HepG2 (cell line): ENCODE measurements around the gene ALKBH2. TPM values are rescaled to one million over a fixed set of nuclear protein-coding genes. Genes with fewer than 3 reads are reported as not detected.

Source experiments
- GFI1 ChIP-seq: sonication (generic); formaldehyde crosslinking; IDR thresholded peaks from 2 replicates; pipeline ENCODE4 v1.5.0; 2020; ENCODE audit warnings: missing genetic modification reagents, mild to moderate bottlenecking, borderline replicate concordance
- JUN ChIP-seq: sonication (generic); formaldehyde crosslinking; IDR thresholded peaks from 2 replicates; pipeline ENCODE4 v1.4.0; 2020; ENCODE audit warnings: mild to moderate bottlenecking, missing genetic modification reagents
- KLF6 ChIP-seq: IDR thresholded peaks from 2 replicates; pipeline ENCODE4 v1.8.0; 2016; ENCODE audit warnings: missing biosample characterization, missing genetic modification reagents
- SIN3A ChIP-seq: IDR thresholded peaks from 2 replicates; pipeline ENCODE4 v1.6.1; 2011; ENCODE audit warnings: low read depth, mild to moderate bottlenecking, control low read depth, low read length, borderline replicate concordance
- SNAPC2 ChIP-seq: sonication (generic); formaldehyde crosslinking; IDR thresholded peaks from 2 replicates; pipeline ENCODE4 v1.8.1; 2022; ENCODE audit warnings: mild to moderate bottlenecking, missing genetic modification reagents
- SP1 ChIP-seq, 2 experiments: fragments of 450-650 bp in 1 of 2; sonication (generic) in 1 of 2; formaldehyde crosslinking in 1 of 2; IDR thresholded peaks; 2 replicates each; pipeline versions ENCODE4 v1.4.0 to v1.6.1; 2016 to 2020; ENCODE audit warnings: missing genetic modification reagents in 1 of 2
- ZNF121 ChIP-seq: sonication (generic); formaldehyde crosslinking; IDR thresholded peaks from 2 replicates; pipeline ENCODE4 v1.5.0; 2020; ENCODE audit warnings: mild to moderate bottlenecking, missing genetic modification reagents
- ZNF501 ChIP-seq: sonication (generic); formaldehyde crosslinking; IDR thresholded peaks from 2 replicates; pipeline ENCODE4 v1.5.1; 2020; ENCODE audit warnings: mild to moderate bottlenecking, moderate library complexity, missing genetic modification reagents
- ZNF772 ChIP-seq: sonication (generic); formaldehyde crosslinking; IDR thresholded peaks from 2 replicates; pipeline ENCODE4 v1.5.0; 2020; ENCODE audit warnings: mild to moderate bottlenecking, missing genetic modification reagents
- polyA plus RNA-seq, 8 experiments: library from polyadenylated mRNA; depleted of rRNA in 3 of 8; stranded (reverse) in 7 of 8; unstranded in 1 of 8; fragments of >200 nt; fragmentation: Illumina TruSeq in 4 of 8; extraction: Trizol in 4 of 8; gene quantifications; 2 replicates each; pipeline versions ENCODE4 v1.2.1 to v1.2.3, GENCODE V29; 2011 to 2016; ENCODE audit warnings: low read depth in 4 of 8, missing spikeins in 1 of 8, mixed read lengths in 1 of 8; ENCODE audit not compliant: insufficient read depth in 1 of 8
- total RNA-seq, 5 experiments: library from RNA; depleted of rRNA; stranded (reverse); fragments of >200 nt; fragmentation: Illumina TruSeq; extraction: Trizol; gene quantifications; 2 replicates each; pipeline ENCODE4 v1.2.3, GENCODE V29; 2016; ENCODE audit warnings: low read depth in 1 of 5
- TF ChIP-seq, protein P1 (sequence below): sonication (generic); formaldehyde crosslinking; IDR thresholded peaks from 2 replicates; pipeline ENCODE4 v1.5.0; 2020; ENCODE audit warnings: mild to moderate bottlenecking, missing genetic modification reagents, borderline replicate concordance
- TF ChIP-seq, protein P2 (sequence below), 2 experiments: sonication (generic) in 1 of 2; formaldehyde crosslinking in 1 of 2; IDR thresholded peaks; 2 replicates each; pipeline versions ENCODE4 v1.4.0 to v1.6.1; 2016 to 2020; ENCODE audit warnings: borderline replicate concordance in 1 of 2, low read depth in 1 of 2, mild to moderate bottlenecking in 1 of 2, missing genetic modification reagents in 1 of 2
- TF ChIP-seq, protein P3 (sequence below): sonication (generic); formaldehyde crosslinking; IDR thresholded peaks from 2 replicates; pipeline ENCODE4 v1.8.1; 2023; ENCODE audit warnings: missing genetic modification reagents, inconsistent platforms, borderline replicate concordance
- TF ChIP-seq, protein P4 (sequence below): IDR thresholded peaks from 2 replicates; pipeline ENCODE4 v1.6.1; 2016; ENCODE audit warnings: missing compliant biosample characterization, missing genetic modification reagents, borderline replicate concordance
- TF ChIP-seq, protein P5 (sequence below): IDR thresholded peaks from 2 replicates; pipeline ENCODE4 v1.6.1; 2012; ENCODE audit warnings: inconsistent platforms

The ALKBH2 gene
- total and polyA plus RNA-seq, 2 of the 13 experiments (the other 11 are each of a cell fraction or from before 2014, with no cell fraction given), result 21.0 to 40.5 TPM

DNA sequence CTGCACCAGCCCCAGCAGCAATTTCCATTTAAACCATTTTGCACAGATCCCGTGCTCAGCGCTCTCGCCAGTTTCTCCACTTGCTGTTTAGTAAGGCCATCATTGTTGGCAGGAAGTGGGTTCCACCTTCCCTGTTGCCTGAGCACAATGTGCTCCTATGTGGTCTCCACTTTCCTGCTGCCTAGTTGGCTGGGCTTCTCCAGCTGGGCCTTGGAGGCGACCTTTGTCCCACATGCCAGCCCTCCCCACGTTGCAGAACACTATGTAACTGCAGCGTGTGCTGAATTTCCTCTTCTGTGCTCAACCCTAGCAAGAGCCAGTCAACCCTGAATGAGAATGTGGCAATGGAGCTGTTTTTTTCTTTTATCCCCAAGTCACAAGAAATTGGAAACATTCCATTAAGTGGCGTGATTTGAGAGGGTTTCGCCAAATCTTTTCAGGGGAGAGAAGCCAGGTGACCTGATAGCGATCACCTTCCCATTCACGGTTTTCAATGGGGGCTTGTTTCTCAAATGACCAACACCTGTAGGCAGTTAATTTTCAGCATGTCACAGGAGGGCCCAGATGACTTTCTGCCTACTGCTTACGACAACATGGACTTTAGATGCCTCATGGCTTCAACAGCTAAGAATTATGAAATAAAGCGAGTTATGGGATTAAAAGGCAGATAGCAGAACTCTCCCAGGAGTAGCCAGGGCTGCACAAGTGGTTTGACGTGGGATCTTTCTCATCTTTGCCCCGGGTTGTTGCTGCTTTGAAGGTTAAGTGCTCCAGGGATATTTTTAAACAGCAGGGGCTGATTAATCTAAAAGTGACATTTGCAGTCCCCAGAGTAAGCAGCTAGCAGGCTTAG is 22.7 kb upstream of the ALKBH2 start, which contains the start of gene ACACB (continued):
- TF ChIP-seq, protein P1, sequence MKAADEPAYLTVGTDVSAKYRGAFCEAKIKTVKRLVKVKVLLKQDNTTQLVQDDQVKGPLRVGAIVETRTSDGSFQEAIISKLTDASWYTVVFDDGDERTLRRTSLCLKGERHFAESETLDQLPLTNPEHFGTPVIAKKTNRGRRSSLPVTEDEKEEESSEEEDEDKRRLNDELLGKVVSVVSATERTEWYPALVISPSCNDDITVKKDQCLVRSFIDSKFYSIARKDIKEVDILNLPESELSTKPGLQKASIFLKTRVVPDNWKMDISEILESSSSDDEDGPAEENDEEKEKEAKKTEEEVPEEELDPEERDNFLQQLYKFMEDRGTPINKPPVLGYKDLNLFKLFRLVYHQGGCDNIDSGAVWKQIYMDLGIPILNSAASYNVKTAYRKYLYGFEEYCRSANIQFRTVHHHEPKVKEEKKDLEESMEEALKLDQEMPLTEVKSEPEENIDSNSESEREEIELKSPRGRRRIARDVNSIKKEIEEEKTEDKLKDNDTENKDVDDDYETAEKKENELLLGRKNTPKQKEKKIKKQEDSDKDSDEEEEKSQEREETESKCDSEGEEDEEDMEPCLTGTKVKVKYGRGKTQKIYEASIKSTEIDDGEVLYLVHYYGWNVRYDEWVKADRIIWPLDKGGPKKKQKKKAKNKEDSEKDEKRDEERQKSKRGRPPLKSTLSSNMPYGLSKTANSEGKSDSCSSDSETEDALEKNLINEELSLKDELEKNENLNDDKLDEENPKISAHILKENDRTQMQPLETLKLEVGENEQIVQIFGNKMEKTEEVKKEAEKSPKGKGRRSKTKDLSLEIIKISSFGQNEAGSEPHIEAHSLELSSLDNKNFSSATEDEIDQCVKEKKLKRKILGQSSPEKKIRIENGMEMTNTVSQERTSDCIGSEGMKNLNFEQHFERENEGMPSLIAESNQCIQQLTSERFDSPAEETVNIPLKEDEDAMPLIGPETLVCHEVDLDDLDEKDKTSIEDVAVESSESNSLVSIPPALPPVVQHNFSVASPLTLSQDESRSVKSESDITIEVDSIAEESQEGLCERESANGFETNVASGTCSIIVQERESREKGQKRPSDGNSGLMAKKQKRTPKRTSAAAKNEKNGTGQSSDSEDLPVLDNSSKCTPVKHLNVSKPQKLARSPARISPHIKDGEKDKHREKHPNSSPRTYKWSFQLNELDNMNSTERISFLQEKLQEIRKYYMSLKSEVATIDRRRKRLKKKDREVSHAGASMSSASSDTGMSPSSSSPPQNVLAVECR (CRISPR knock-in tag), result peak; percentile 83; the same call in 1 of the 2 replicates
- TF ChIP-seq ZNF772 (CRISPR knock-in tag) (0 out of 2 replicates have a peak, but pooled peaks have one; percentile 47), SNAPC2 (0 out of 2 replicates have a peak, but pooled peaks have one; percentile 48), SIN3A (peak; percentile 67; the same call in 1 of the 2 replicates), ZNF501 (0 out of 2 replicates have a peak, but pooled peaks have one; percentile 20), SP1 (IDR thresholded peaks at IDR 0.05) (no peak), SP1 (CRISPR knock-in tag; IDR thresholded peaks at IDR 0.05) (peak; percentile 29; the same call in 1 of the 2 replicates), JUN (CRISPR knock-in tag) (0 out of 2 replicates have a peak, but pooled peaks have one; percentile 42), ZNF121 (CRISPR knock-in tag) (0 out of 2 replicates have a peak, but pooled peaks have one; percentile 52), KLF6 (peak; percentile 70; the same call in 1 of the 2 replicates), GFI1 (CRISPR knock-in tag) (peak; percentile 50)
- TF ChIP-seq, protein P2, sequence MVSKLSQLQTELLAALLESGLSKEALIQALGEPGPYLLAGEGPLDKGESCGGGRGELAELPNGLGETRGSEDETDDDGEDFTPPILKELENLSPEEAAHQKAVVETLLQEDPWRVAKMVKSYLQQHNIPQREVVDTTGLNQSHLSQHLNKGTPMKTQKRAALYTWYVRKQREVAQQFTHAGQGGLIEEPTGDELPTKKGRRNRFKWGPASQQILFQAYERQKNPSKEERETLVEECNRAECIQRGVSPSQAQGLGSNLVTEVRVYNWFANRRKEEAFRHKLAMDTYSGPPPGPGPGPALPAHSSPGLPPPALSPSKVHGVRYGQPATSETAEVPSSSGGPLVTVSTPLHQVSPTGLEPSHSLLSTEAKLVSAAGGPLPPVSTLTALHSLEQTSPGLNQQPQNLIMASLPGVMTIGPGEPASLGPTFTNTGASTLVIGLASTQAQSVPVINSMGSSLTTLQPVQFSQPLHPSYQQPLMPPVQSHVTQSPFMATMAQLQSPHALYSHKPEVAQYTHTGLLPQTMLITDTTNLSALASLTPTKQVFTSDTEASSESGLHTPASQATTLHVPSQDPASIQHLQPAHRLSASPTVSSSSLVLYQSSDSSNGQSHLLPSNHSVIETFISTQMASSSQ (IDR thresholded peaks at IDR 0.05; ENCODE audit: low read depth), result 0 out of 2 replicates have a peak, but pooled peaks have one; percentile 30
- TF ChIP-seq, protein P2 (CRISPR knock-in tag; IDR thresholded peaks at IDR 0.05; ENCODE audit: borderline replicate concordance), result peak; percentile 54; the same call in 1 of the 2 replicates
- TF ChIP-seq, protein P3, sequence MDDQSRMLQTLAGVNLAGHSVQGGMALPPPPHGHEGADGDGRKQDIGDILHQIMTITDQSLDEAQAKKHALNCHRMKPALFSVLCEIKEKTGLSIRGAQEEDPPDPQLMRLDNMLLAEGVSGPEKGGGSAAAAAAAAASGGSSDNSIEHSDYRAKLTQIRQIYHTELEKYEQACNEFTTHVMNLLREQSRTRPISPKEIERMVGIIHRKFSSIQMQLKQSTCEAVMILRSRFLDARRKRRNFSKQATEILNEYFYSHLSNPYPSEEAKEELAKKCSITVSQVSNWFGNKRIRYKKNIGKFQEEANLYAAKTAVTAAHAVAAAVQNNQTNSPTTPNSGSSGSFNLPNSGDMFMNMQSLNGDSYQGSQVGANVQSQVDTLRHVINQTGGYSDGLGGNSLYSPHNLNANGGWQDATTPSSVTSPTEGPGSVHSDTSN, result no peak
- TF ChIP-seq, protein P4, sequence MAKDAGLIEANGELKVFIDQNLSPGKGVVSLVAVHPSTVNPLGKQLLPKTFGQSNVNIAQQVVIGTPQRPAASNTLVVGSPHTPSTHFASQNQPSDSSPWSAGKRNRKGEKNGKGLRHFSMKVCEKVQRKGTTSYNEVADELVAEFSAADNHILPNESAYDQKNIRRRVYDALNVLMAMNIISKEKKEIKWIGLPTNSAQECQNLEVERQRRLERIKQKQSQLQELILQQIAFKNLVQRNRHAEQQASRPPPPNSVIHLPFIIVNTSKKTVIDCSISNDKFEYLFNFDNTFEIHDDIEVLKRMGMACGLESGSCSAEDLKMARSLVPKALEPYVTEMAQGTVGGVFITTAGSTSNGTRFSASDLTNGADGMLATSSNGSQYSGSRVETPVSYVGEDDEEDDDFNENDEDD (CRISPR knock-in tag), result peak; percentile 67; the same call in 1 of the 2 replicates
- TF ChIP-seq, protein P5, sequence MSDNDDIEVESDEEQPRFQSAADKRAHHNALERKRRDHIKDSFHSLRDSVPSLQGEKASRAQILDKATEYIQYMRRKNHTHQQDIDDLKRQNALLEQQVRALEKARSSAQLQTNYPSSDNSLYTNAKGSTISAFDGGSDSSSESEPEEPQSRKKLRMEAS, result peak; percentile 92
